B cell (primary cell): ENCODE data around the gene SLC35D2. TPM values are rescaled to one million over a fixed set of nuclear protein-coding genes. Genes with fewer than 3 reads are reported as not detected.
A peak's percentile ranks its signal among the peaks of the same experiment; 100 is the strongest.

Source experiments
- ATAC-seq: fragments of 200-7000 bp; cut with Tn5 transposase; one replicate; pipeline ENCODE4 v1.10.0; 2021; ENCODE audit warnings: low read depth, mild to moderate bottlenecking, moderate number of reproducible peaks, moderate library complexity
- CTCF ChIA-PET: fragments of 350-600 bp; sonication (Branson Sonifier 250); formaldehyde crosslinking; loops from one replicate; lab custom pipeline; 2021; ENCODE audit warnings: antibody characterized with exemption, inconsistent platforms; lab: Charles Lee
- POLR2A ChIA-PET: fragments of 350-600 bp; sonication (Branson Sonifier 250); formaldehyde crosslinking; loops from one replicate; lab custom pipeline; 2021; ENCODE audit warnings: antibody characterized with exemption; lab: Charles Lee
- DNase-seq: peaks from one replicate; pipeline ENCODE4 v3.0.0; 2013
- H2AFZ ChIP-seq: 2 replicates; pipeline ENCODE4 v1.6.1; 2012; ENCODE audit warnings: mild to moderate bottlenecking, low read depth, low read length; ENCODE audit not compliant: insufficient read depth, poor library complexity, severe bottlenecking
- H3K27ac ChIP-seq, 2 donors: 1 replicate in 1 of 2; 2 replicates in 1 of 2; pipeline ENCODE4 v1.5.1; 2012 to 2013; ENCODE audit warnings: low read length in 2 of 2, mild to moderate bottlenecking in 2 of 2, moderate library complexity in 1 of 2
- H3K27me3 ChIP-seq, 4 experiments: fragments of 200-600 bp in 1 of 4; sonication (generic) in 1 of 4; replicated peaks in 1 of 4; 1 replicate in 2 of 4; 2 replicates in 2 of 4; pipeline versions ENCODE4 v1.6.1 to v1.7.0; 2013 to 2016; ENCODE audit warnings: low read length in 3 of 4, mild to moderate bottlenecking in 2 of 4, mixed read lengths in 1 of 4, moderate library complexity in 1 of 4; ENCODE audit not compliant: insufficient read depth in 4 of 4, control insufficient read depth in 3 of 4; ENCODE audit errors: control extremely low read depth in 1 of 4
- H3K36me3 ChIP-seq, 2 experiments: replicated peaks in 1 of 2; 1 replicate in 1 of 2; 2 replicates in 1 of 2; pipeline versions ENCODE4 v1.6.1 to v1.7.1; 2013; ENCODE audit warnings: low read length in 1 of 2; ENCODE audit not compliant: insufficient read depth in 2 of 2, control insufficient read depth in 1 of 2; ENCODE audit errors: control extremely low read depth in 1 of 2, extremely low read depth in 1 of 2
- H3K4me1 ChIP-seq, 2 donors: fragments of 200-600 bp in 1 of 2; sonication (generic) in 1 of 2; 1 replicate in 1 of 2; 2 replicates in 1 of 2; pipeline versions ENCODE4 v1.5.1 to v1.6.1; 2013 to 2017; ENCODE audit warnings: low read length in 2 of 2; ENCODE audit not compliant: control insufficient read depth in 2 of 2, insufficient read depth in 2 of 2
- H3K4me2 ChIP-seq: replicated peaks from 2 replicates; pipeline ENCODE3; 2012; ENCODE audit warnings: mild to moderate bottlenecking, low read depth, low read length; ENCODE audit not compliant: poor library complexity, severe bottlenecking
- H3K4me3 ChIP-seq, 5 experiments: fragments of 200-600 bp in 1 of 5; sonication (generic) in 1 of 5; 1 replicate in 3 of 5; 2 replicates in 2 of 5; pipeline versions ENCODE4 v1.5.1 to v1.7.0; 2011 to 2016; ENCODE audit warnings: low read length in 4 of 5, mild to moderate bottlenecking in 4 of 5, low read depth in 2 of 5, control low read depth in 1 of 5, moderate library complexity in 1 of 5; ENCODE audit not compliant: insufficient read depth in 1 of 5; ENCODE audit errors: control extremely low read depth in 1 of 5, extremely low read depth in 1 of 5
- H3K79me2 ChIP-seq: fragments of 200-600 bp; sonication (generic); one replicate; pipeline ENCODE4 v1.6.0; 2016; ENCODE audit warnings: low read length; ENCODE audit not compliant: control insufficient read depth, insufficient read depth
- H3K9ac ChIP-seq: fragments of 200-600 bp; sonication (generic); 2 replicates; pipeline ENCODE4 v1.6.1; 2017; ENCODE audit warnings: mild to moderate bottlenecking, low read length, moderate library complexity
- H3K9me3 ChIP-seq, 3 donors: one replicate each; pipeline versions ENCODE4 v1.6.1 to v1.7.1; 2013; ENCODE audit warnings: low read length in 2 of 3; ENCODE audit not compliant: control insufficient read depth in 2 of 3, insufficient read depth in 1 of 3; ENCODE audit errors: control extremely low read depth in 1 of 3
- H4K20me1 ChIP-seq: 2 replicates; pipeline ENCODE4 v1.6.0; 2012; ENCODE audit warnings: mild to moderate bottlenecking, low read length; ENCODE audit not compliant: insufficient read depth, control insufficient read depth, poor library complexity, severe bottlenecking
- H3K27ac Mint-ChIP-seq: one replicate; pipeline ENCODE4 v1.8.0; 2021; ENCODE audit warnings: mixed read lengths
- H3K27me3 Mint-ChIP-seq: one replicate; pipeline ENCODE4 v1.8.0; 2021; ENCODE audit warnings: mixed read lengths
- H3K4me1 Mint-ChIP-seq: one replicate; pipeline ENCODE4 v1.8.0; 2021; ENCODE audit warnings: mixed read lengths
- H3K4me3 Mint-ChIP-seq: one replicate; pipeline ENCODE4 v1.8.0; 2021; ENCODE audit warnings: mixed read lengths
- H3K9me3 Mint-ChIP-seq: one replicate; pipeline ENCODE4 v1.8.0; 2022; ENCODE audit warnings: mixed read lengths; ENCODE audit not compliant: insufficient read depth
- EZH2 ChIP-seq: IDR thresholded peaks from 2 replicates; pipeline ENCODE4 v1.6.1; 2012; ENCODE audit warnings: borderline replicate concordance, low read depth, mild to moderate bottlenecking, moderate library complexity, low read length; ENCODE audit not compliant: insufficient read depth, poor library complexity, severe bottlenecking
- WGBS: methylation state at CpG from one replicate; pipeline ENCODE4 v1.1.5; 2013; ENCODE audit warnings: missing lambda C conversion rate; ENCODE audit not compliant: insufficient coverage; 5-methylcytosine and 5-hydroxymethylcytosine counted together
- intact Hi-C: fragments of 100-400 bp; cut with micrococcal nuclease; formaldehyde crosslinking; loops from one replicate; pipeline ENCODE4 v1.10.0; 2022
- polyA plus RNA-seq: library from polyadenylated mRNA; depleted of rRNA; stranded (reverse); fragments of >200 nt; gene quantifications from 2 replicates; pipeline ENCODE4 v1.2.3, GENCODE V29; 2012
- total RNA-seq, 2 donors: library from RNA; stranded (reverse); fragments of 120-200 nt in 1 of 2; gene quantifications; 1 replicate in 1 of 2; 2 replicates in 1 of 2; pipeline versions ENCODE4 v1.2.3 to v1.2.4, GENCODE V29; 2013 to 2022
- TF ChIP-seq, protein P1 (sequence below): fragments of 200-600 bp; IDR thresholded peaks from one replicate; pipeline ENCODE4 v1.8.0; 2022; ENCODE audit warnings: antibody characterized with exemption, mild to moderate bottlenecking

SLC35D2 gene
- total and polyA plus RNA-seq, 2 donors (not counting 1 experiment from before 2014, with no cell fraction given) = 5.1 to 13.6 TPM

DNA sequence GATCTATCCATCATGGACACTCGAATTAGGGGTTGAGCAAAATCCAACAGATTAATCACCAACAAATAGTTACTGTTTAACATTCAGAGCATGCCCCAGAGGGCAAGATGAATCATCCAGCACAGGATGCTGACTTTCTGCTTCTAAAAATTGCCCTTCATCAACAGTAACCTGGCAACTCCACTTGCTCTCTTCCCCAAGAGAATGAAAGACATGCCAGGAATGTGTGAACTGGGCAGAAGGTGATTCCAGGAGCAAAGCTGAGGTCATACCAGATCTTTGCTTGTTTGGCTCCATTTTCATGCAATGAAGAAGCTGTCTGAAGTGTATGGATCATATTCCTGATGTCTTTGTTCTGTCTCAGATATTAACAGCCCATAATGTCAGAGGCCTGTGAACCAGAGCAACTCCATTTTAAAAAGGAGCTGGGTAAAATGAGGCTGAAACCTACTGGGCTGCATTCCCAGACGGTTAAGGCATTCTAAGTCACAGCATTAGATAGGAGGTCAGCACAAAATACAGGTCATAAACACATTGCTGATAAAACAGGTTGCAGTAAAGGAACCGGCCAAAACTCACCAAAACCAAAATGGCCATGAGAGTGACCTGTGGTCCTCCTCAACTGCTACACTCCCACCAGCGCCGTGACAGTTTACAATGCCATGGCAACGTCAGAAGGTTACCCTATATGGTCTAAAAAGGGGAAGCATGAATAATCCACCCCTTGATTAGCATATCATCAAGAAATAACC lies 37.1 kb upstream of the SLC35D2 start:
- ChIA-PET CTCF (interaction anchor here (1.2 kb wide), 1 partner anchor 29 kb away, joined by 3 read pairs; the partner anchor contains the start of gene HABP4), POLR2A (interaction anchor here (0.6 to 0.7 kb wide), 2 partner anchors 146 to 151 kb away, joined by 3 read pairs; no protein-coding TSS in a partner anchor)
- Histone ChIP-seq H3K27me3 (no peaks in the 10 kb centered on the region), H3K4me2 (no peak overlapping the region), H3K9ac (no peak overlapping the region), H4K20me1 (no peaks in the 10 kb centered on the region), H3K9me3 (no peaks in the 10 kb centered on the region), H2AFZ (peak overlapping the region; percentile 83), H3K36me3 (no peaks in the 10 kb centered on the region), H3K79me2 (peaks cover 11% of the 10 kb centered on the region), H3K4me1 (peaks cover 22 to 32% of the 10 kb centered on the region in 2 donors), H3K4me3 (no peak overlapping the region), H3K27ac (peak overlapping the region; percentile 70 to 86)
- peak overlapping the region; percentile 43 for H3K4me3 Mint-ChIP-seq
- H3K27ac Mint-ChIP-seq = peak overlapping the region; percentile 97
- ATAC-seq = no peak
- WGBS = 44% methylated on average over 6 of the region's 6 CpGs
- intact Hi-C loops = no loop called here
- DNase-seq = peak; percentile 51
- H3K4me1 Mint-ChIP-seq = peaks cover 28% of the 10 kb centered on the region
- no peaks in the 10 kb centered on the region for H3K9me3 Mint-ChIP-seq
- no peaks in the 10 kb centered on the region for H3K27me3 Mint-ChIP-seq
- TF ChIP-seq EZH2 = no peak
- TF ChIP-seq, protein P1, sequence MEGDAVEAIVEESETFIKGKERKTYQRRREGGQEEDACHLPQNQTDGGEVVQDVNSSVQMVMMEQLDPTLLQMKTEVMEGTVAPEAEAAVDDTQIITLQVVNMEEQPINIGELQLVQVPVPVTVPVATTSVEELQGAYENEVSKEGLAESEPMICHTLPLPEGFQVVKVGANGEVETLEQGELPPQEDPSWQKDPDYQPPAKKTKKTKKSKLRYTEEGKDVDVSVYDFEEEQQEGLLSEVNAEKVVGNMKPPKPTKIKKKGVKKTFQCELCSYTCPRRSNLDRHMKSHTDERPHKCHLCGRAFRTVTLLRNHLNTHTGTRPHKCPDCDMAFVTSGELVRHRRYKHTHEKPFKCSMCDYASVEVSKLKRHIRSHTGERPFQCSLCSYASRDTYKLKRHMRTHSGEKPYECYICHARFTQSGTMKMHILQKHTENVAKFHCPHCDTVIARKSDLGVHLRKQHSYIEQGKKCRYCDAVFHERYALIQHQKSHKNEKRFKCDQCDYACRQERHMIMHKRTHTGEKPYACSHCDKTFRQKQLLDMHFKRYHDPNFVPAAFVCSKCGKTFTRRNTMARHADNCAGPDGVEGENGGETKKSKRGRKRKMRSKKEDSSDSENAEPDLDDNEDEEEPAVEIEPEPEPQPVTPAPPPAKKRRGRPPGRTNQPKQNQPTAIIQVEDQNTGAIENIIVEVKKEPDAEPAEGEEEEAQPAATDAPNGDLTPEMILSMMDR = no peak

DNA sequence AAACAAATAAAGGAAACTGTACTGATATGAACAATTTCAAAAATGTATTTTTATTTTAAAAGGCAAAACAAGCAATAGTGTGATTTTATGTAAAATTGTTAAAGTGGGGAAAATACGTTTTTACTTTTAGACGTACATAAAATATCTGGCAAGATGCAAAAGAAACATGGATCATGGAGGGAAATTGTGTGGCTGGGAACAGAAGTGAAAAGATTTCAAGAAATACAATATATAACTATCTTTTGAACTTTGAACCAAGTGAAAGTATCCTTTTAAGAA lies 36.1 kb upstream of the SLC35D2 start:
- no peaks in the 10 kb centered on the region for H4K20me1 ChIP-seq
- no peaks in the 10 kb centered on the region for H3K27me3 ChIP-seq
- peak overlapping the region; percentile 100 for H3K4me2 ChIP-seq
- H3K4me1 ChIP-seq = peaks cover 22 to 33% of the 10 kb centered on the region in 2 donors
- no peak for DNase-seq
- H3K79me2 ChIP-seq = peaks cover 13% of the 10 kb centered on the region
- Mint-ChIP-seq H3K27ac (peak overlapping the region; percentile 97), H3K4me3 (peak overlapping the region; percentile 78), H3K9me3 (no peaks in the 10 kb centered on the region), H3K4me1 (peaks cover 28% of the 10 kb centered on the region), H3K27me3 (no peaks in the 10 kb centered on the region)
- intact Hi-C loops = loop anchor here (2.0 to 10.0 kb wide), 9 partner anchors 37 to 1685 kb away; partner anchors contain the start of genes ANP32B, ERCC6L2, FANCC and NCBP1
- no peaks in the 10 kb centered on the region for H3K9me3 ChIP-seq
- H3K36me3 ChIP-seq = no peaks in the 10 kb centered on the region
- peak overlapping the region; percentile 87 for H3K9ac ChIP-seq
- peak overlapping the region; percentile 27 to 96 (median 90) for H3K4me3 ChIP-seq
- ChIA-PET CTCF (interaction anchor here (1.0 to 1.2 kb wide), 2 partner anchors 31 to 147 kb away, joined by 3 to 5 read pairs; no protein-coding TSS in a partner anchor), POLR2A (interaction anchor here (0.6 to 0.9 kb wide), 3 partner anchors 30 to 147 kb away, joined by 3 to 5 read pairs (median 4); no protein-coding TSS in a partner anchor)
- TF ChIP-seq EZH2 = no peak
- TF ChIP-seq, protein P1 = no peak
- ATAC-seq = no peak
- peak overlapping the region; percentile 86 to 95 for H3K27ac ChIP-seq
- H2AFZ ChIP-seq = peak overlapping the region; percentile 83
- no CpG with 5 or more reads among the region's 2 CpGs for WGBS
